Hematopoietic multipotent progenitor cell treated with erythropoietin and hydrocortisone succinate and interleukin-3 and kit ligand, for 17 days (in vitro differentiated cells): ENCODE results near the gene GRID1.

Experiments used
- DNase-seq: peaks from one replicate; pipeline ENCODE4 v3.0.0-alpha.2; 2015; ENCODE audit warnings: low spot score

The GRID1 gene

GRCh38 chr10:86139066-86139657 is 227.4 kb downstream of the GRID1 start:
- DNase-seq, result no peak

- no peak for DNase-seq
These were observed 228.0 kb downstream of the GRID1 start for GRCh38 chr10:86138551-86139065.

GRCh38 chr10:86137561-86137960 is 229.0 kb downstream of the GRID1 start:
- DNase-seq, result no peak

- DNase-seq, result no peak
These were observed 229.7 kb downstream of the GRID1 start for GRCh38 chr10:86136934-86137333.

- DNase-seq, result no peak
These were observed 231.4 kb downstream of the GRID1 start for GRCh38 chr10:86135191-86135590.

GRCh38 chr10:86130737-86131475 is 235.7 kb downstream of the GRID1 start:
- no peak for DNase-seq

- DNase-seq, result no peak
These were observed 236.6 kb downstream of the GRID1 start for GRCh38 chr10:86130041-86130440.

- no peak for DNase-seq
These were observed 238.2 kb downstream of the GRID1 start for GRCh38 chr10:86128360-86128759.

- no peak for DNase-seq
These were observed 239.2 kb downstream of the GRID1 start for GRCh38 chr10:86127274-86127819.

GRCh38 chr10:86124734-86125133 is 241.9 kb downstream of the GRID1 start:
- no peak for DNase-seq

- DNase-seq, result no peak
These were observed 242.9 kb downstream of the GRID1 start for GRCh38 chr10:86123715-86124114.

- no peak for DNase-seq
These were observed 243.3 kb downstream of the GRID1 start for GRCh38 chr10:86123304-86123703.

GRCh38 chr10:86122646-86123045 is 243.9 kb downstream of the GRID1 start:
- no peak for DNase-seq

- no peak for DNase-seq
These were observed 245.4 kb downstream of the GRID1 start for GRCh38 chr10:86121200-86121599.

- DNase-seq, result no peak
These were observed 249.5 kb downstream of the GRID1 start for GRCh38 chr10:86117051-86117450.

- DNase-seq, result no peak
These were observed 252.6 kb downstream of the GRID1 start for GRCh38 chr10:86113983-86114382.

- no peak for DNase-seq
These were observed 253.1 kb downstream of the GRID1 start for GRCh38 chr10:86113501-86113900.

- DNase-seq, result no peak
These were observed 253.6 kb downstream of the GRID1 start for GRCh38 chr10:86113044-86113443.

- no peak for DNase-seq
These were observed 254.6 kb downstream of the GRID1 start for GRCh38 chr10:86111902-86112545.

GRCh38 chr10:86110156-86110786 is 256.3 kb downstream of the GRID1 start:
- DNase-seq, result no peak

GRCh38 chr10:86109421-86109820 is 257.2 kb downstream of the GRID1 start:
- no peak for DNase-seq

GRCh38 chr10:86108696-86109095 is 257.9 kb downstream of the GRID1 start:
- DNase-seq, result no peak
